GM21390 (cell line): ENCODE results near the gene CRYGN.

ENCODE experiments used
- ATAC-seq: cut with Tn5 transposase; IDR thresholded peaks from one replicate; pipeline ENCODE4 v1.9.1; 2021; ENCODE audit not compliant: unreplicated experiment

The CRYGN gene

GRCh38 chr7:151427705-151428377, 12.1 kb downstream of the CRYGN start:
- ATAC-seq: no peak

GRCh38 chr7:151426904-151427704, 12.8 kb downstream of the CRYGN start:
- ATAC-seq: no peak

- no peak for ATAC-seq
Observed at GRCh38 chr7:151426441-151426903, 13.5 kb downstream of the CRYGN start.

- ATAC-seq: no peak
Observed at GRCh38 chr7:151425670-151426440, 14.1 kb downstream of the CRYGN start.

- ATAC-seq: no peak
Observed at GRCh38 chr7:151424799-151425198, 15.1 kb downstream of the CRYGN start.

GRCh38 chr7:151423936-151424335, 16.0 kb downstream of the CRYGN start:
- ATAC-seq: no peak

GRCh38 chr7:151423226-151423625, 16.7 kb downstream of the CRYGN start:
- no peak for ATAC-seq

- ATAC-seq: no peak
Observed at GRCh38 chr7:151422212-151422611, 17.7 kb downstream of the CRYGN start.

GRCh38 chr7:151420144-151420543, 19.8 kb downstream of the CRYGN start:
- no peak for ATAC-seq

GRCh38 chr7:151416941-151417315, 23.0 kb downstream of the CRYGN start:
- no peak for ATAC-seq

GRCh38 chr7:151416112-151416940, 23.6 kb downstream of the CRYGN start:
- no peak for ATAC-seq

GRCh38 chr7:151415375-151416105, 24.4 kb downstream of the CRYGN start:
- no peak for ATAC-seq

- no peak for ATAC-seq
Observed at GRCh38 chr7:151413241-151413640, 26.7 kb downstream of the CRYGN start.

GRCh38 chr7:151412318-151412717, 27.6 kb downstream of the CRYGN start:
- ATAC-seq: no peak

- no peak for ATAC-seq
Observed at GRCh38 chr7:151411551-151411950, 28.4 kb downstream of the CRYGN start.

GRCh38 chr7:151410405-151411390, 29.2 kb downstream of the CRYGN start:
- no peak for ATAC-seq

- no peak for ATAC-seq
Observed at GRCh38 chr7:151409667-151410404, 30.1 kb downstream of the CRYGN start, which contains the start of gene WDR86. TSS of gene WDR86 (minus strand) at chr7:151410038. CDS start at chr7:151409589, 449 bp downstream.
